ENCODE measurements around the gene SPHK2.

Gene SPHK2

GRCh38 chr19:48650974-48651682 lies 31.8 kb downstream of the SPHK2 start:
- no peak overlapping the region for H3K4me2 ChIP-seq (ENCODE audit: low read length)
- H3K4me3 ChIP-seq (ENCODE audit: low read length), result no peak overlapping the region
- H3F3A ChIP-seq (ENCODE audit: control insufficient read depth, insufficient read depth), result peaks cover 24% of the 10 kb centered on the region
- H3K27ac ChIP-seq (ENCODE audit: low read depth, low read length), result no peak overlapping the region
- H3K36me3 ChIP-seq (ENCODE audit: control insufficient read depth, low read length), result no peaks in the 10 kb centered on the region
- H4K20me1 ChIP-seq (ENCODE audit: control insufficient read depth, insufficient read depth, low read depth, low read length), result no peaks in the 10 kb centered on the region
- no peaks in the 10 kb centered on the region for H3K9me2 ChIP-seq (replicated peaks; ENCODE audit: control insufficient read depth, low read length)
- no peaks in the 10 kb centered on the region for H3K27me3 ChIP-seq (ENCODE audit: control insufficient read depth, low read length)
- no peaks in the 10 kb centered on the region for H3K9me3 ChIP-seq (ENCODE audit: control insufficient read depth, insufficient read depth, low read length)
- no peaks in the 10 kb centered on the region for H3K79me2 ChIP-seq (ENCODE audit: control insufficient read depth, low read length)
- peaks cover 65% of the 10 kb centered on the region for H3K4me1 ChIP-seq (ENCODE audit: control insufficient read depth, low read length)
- TF ChIP-seq EZH2phosphoT487 (IDR thresholded peaks at IDR 0.05; ENCODE audit: borderline replicate concordance, low read length) (no peak), CTCF (IDR thresholded peaks at IDR 0.05; ENCODE audit: low read depth, low read length, poor library complexity, severe bottlenecking) (no peak)

- no peak for TF ChIP-seq EZH2phosphoT487 (IDR thresholded peaks at IDR 0.05; ENCODE audit: borderline replicate concordance, low read length)
- no peak for TF ChIP-seq CTCF (IDR thresholded peaks at IDR 0.05; ENCODE audit: low read depth, low read length, poor library complexity, severe bottlenecking)
- no peak overlapping the region for H3K4me3 ChIP-seq (ENCODE audit: low read length)
- H3F3A ChIP-seq (ENCODE audit: control insufficient read depth, insufficient read depth), result peaks cover 24% of the 10 kb centered on the region
- H3K27ac ChIP-seq (ENCODE audit: low read depth, low read length), result no peak overlapping the region
- H3K9me3 ChIP-seq (ENCODE audit: control insufficient read depth, insufficient read depth, low read length), result no peaks in the 10 kb centered on the region
- no peaks in the 10 kb centered on the region for H3K27me3 ChIP-seq (ENCODE audit: control insufficient read depth, low read length)
- no peaks in the 10 kb centered on the region for H3K9me2 ChIP-seq (replicated peaks; ENCODE audit: control insufficient read depth, low read length)
- peaks cover 63% of the 10 kb centered on the region for H3K4me1 ChIP-seq (ENCODE audit: control insufficient read depth, low read length)
- H3K4me2 ChIP-seq (ENCODE audit: low read length), result no peak overlapping the region
- H4K20me1 ChIP-seq (ENCODE audit: control insufficient read depth, insufficient read depth, low read depth, low read length), result no peaks in the 10 kb centered on the region
- no peaks in the 10 kb centered on the region for H3K79me2 ChIP-seq (ENCODE audit: control insufficient read depth, low read length)
- no peaks in the 10 kb centered on the region for H3K36me3 ChIP-seq (ENCODE audit: control insufficient read depth, low read length)
Measured at GRCh38 chr19:48651683-48652048, 32.4 kb downstream of the SPHK2 start.

GRCh38 chr19:48654299-48655059 lies 35.2 kb downstream of the SPHK2 start:
- Histone ChIP-seq H3K36me3 (ENCODE audit: control insufficient read depth, low read length) (no peaks in the 10 kb centered on the region), H3K27me3 (ENCODE audit: control insufficient read depth, low read length) (no peaks in the 10 kb centered on the region), H3K4me3 (ENCODE audit: low read length) (no peak overlapping the region), H3K4me1 (ENCODE audit: control insufficient read depth, low read length) (peaks cover 37% of the 10 kb centered on the region), H4K20me1 (ENCODE audit: control insufficient read depth, insufficient read depth, low read depth, low read length) (no peaks in the 10 kb centered on the region), H3K9me2 (replicated peaks; ENCODE audit: control insufficient read depth, low read length) (no peaks in the 10 kb centered on the region), H3K79me2 (ENCODE audit: control insufficient read depth, low read length) (no peaks in the 10 kb centered on the region), H3F3A (ENCODE audit: control insufficient read depth, insufficient read depth) (peaks cover 10% of the 10 kb centered on the region), H3K27ac (ENCODE audit: low read depth, low read length) (no peak overlapping the region), H3K4me2 (ENCODE audit: low read length) (no peak overlapping the region), H3K9me3 (ENCODE audit: control insufficient read depth, insufficient read depth, low read length) (no peaks in the 10 kb centered on the region)
- TF ChIP-seq EZH2phosphoT487 (IDR thresholded peaks at IDR 0.05; ENCODE audit: borderline replicate concordance, low read length) (no peak), CTCF (IDR thresholded peaks at IDR 0.05; ENCODE audit: low read depth, low read length, poor library complexity, severe bottlenecking) (no peak)

Measured in DOHH2 (cell line).